HEK293 (cell line): ENCODE measurements around the gene SAMM50.
A peak's percentile ranks its signal among the peaks of the same experiment; 100 is the strongest.

ENCODE experiments used
- GLIS1 ChIP-seq: fragments of 450-650 bp; formaldehyde crosslinking; IDR thresholded peaks from 2 replicates; pipeline ENCODE4 v1.5.1; 2016; ENCODE audit warnings: missing biosample characterization, missing genetic modification characterization
- GLIS2 ChIP-seq: fragments of 450-650 bp; formaldehyde crosslinking; IDR thresholded peaks from 2 replicates; pipeline ENCODE4 v1.5.1; 2016; ENCODE audit warnings: missing biosample characterization, missing genetic modification characterization
- KLF1 ChIP-seq: fragments of 450-650 bp; formaldehyde crosslinking; IDR thresholded peaks from 2 replicates; pipeline ENCODE4 v1.5.1; 2016; ENCODE audit warnings: missing biosample characterization, missing genetic modification characterization
- KLF10 ChIP-seq: fragments of 450-650 bp; IDR thresholded peaks from 2 replicates; pipeline ENCODE4 v1.5.1; 2018; ENCODE audit warnings: missing biosample characterization, mild to moderate bottlenecking, missing genetic modification characterization
- KLF16 ChIP-seq: fragments of 450-650 bp; formaldehyde crosslinking; IDR thresholded peaks from 2 replicates; pipeline ENCODE4 v1.5.1; 2017; ENCODE audit warnings: missing biosample characterization, missing genetic modification characterization
- KLF7 ChIP-seq: fragments of 450-650 bp; formaldehyde crosslinking; IDR thresholded peaks from 2 replicates; pipeline ENCODE4 v1.5.1; 2016; ENCODE audit warnings: missing biosample characterization, missing genetic modification characterization, borderline replicate concordance
- PATZ1 ChIP-seq: fragments of 450-650 bp; formaldehyde crosslinking; IDR thresholded peaks from 2 replicates; pipeline ENCODE4 v1.5.1; 2016; ENCODE audit warnings: missing biosample characterization, missing genetic modification characterization
- PRDM1 ChIP-seq: fragments of 450-650 bp; formaldehyde crosslinking; IDR thresholded peaks from 2 replicates; pipeline ENCODE4; 2016; ENCODE audit warnings: missing biosample characterization, missing genetic modification characterization
- SP2 ChIP-seq: fragments of 450-650 bp; formaldehyde crosslinking; IDR thresholded peaks from 2 replicates; pipeline ENCODE4 v1.5.1; 2016; ENCODE audit warnings: missing biosample characterization, missing genetic modification characterization
- SP7 ChIP-seq: fragments of 450-650 bp; formaldehyde crosslinking; IDR thresholded peaks from 2 replicates; pipeline ENCODE4 v1.5.1; 2016; ENCODE audit warnings: missing biosample characterization, missing genetic modification characterization
- YY2 ChIP-seq: fragments of 450-650 bp; formaldehyde crosslinking; IDR thresholded peaks from 2 replicates; pipeline ENCODE4 v1.5.1; 2016; ENCODE audit warnings: missing biosample characterization, missing genetic modification characterization
- ZBTB1 ChIP-seq: fragments of 450-650 bp; formaldehyde crosslinking; IDR thresholded peaks from 2 replicates; pipeline ENCODE4 v1.5.1; 2016; ENCODE audit warnings: missing biosample characterization, missing genetic modification characterization
- ZBTB10 ChIP-seq: fragments of 450-650 bp; formaldehyde crosslinking; IDR thresholded peaks from 2 replicates; pipeline ENCODE4 v1.5.1; 2016; ENCODE audit warnings: missing biosample characterization, missing genetic modification characterization
- ZBTB17 ChIP-seq: fragments of 450-650 bp; formaldehyde crosslinking; IDR thresholded peaks from 2 replicates; pipeline ENCODE4 v1.5.1; 2016; ENCODE audit warnings: missing biosample characterization, missing genetic modification characterization
- ZBTB20 ChIP-seq: fragments of 450-650 bp; formaldehyde crosslinking; IDR thresholded peaks from 2 replicates; pipeline ENCODE4 v1.5.1; 2016; ENCODE audit warnings: missing biosample characterization, missing genetic modification characterization
- ZFHX2 ChIP-seq: fragments of 450-650 bp; formaldehyde crosslinking; conservative IDR thresholded peaks from 2 replicates; pipeline ENCODE4 v1.5.1; 2016; ENCODE audit warnings: missing biosample characterization, missing genetic modification characterization
- ZIC2 ChIP-seq: fragments of 450-650 bp; formaldehyde crosslinking; IDR thresholded peaks from 2 replicates; pipeline ENCODE4 v1.5.1; 2016; ENCODE audit warnings: missing biosample characterization, missing genetic modification characterization
- ZNF121 ChIP-seq: fragments of 450-650 bp; formaldehyde crosslinking; IDR thresholded peaks from 2 replicates; pipeline ENCODE4 v1.5.1; 2016; ENCODE audit warnings: missing biosample characterization, missing genetic modification characterization
- ZNF133 ChIP-seq: fragments of 450-650 bp; formaldehyde crosslinking; IDR thresholded peaks from 2 replicates; pipeline ENCODE4 v1.5.1; 2016; ENCODE audit warnings: missing biosample characterization, missing genetic modification characterization
- ZNF2 ChIP-seq: fragments of 450-650 bp; formaldehyde crosslinking; IDR thresholded peaks from 2 replicates; pipeline ENCODE4 v1.5.1; 2016; ENCODE audit warnings: missing biosample characterization, missing genetic modification characterization
- ZNF24 ChIP-seq: fragments of 450-650 bp; formaldehyde crosslinking; IDR thresholded peaks from 2 replicates; pipeline ENCODE4 v1.5.1; 2016; ENCODE audit warnings: missing biosample characterization, missing genetic modification characterization
- ZNF398 ChIP-seq: fragments of 450-650 bp; formaldehyde crosslinking; IDR thresholded peaks from 2 replicates; pipeline ENCODE4 v1.5.1; 2017; ENCODE audit warnings: missing biosample characterization, missing genetic modification characterization
- ZNF501 ChIP-seq: fragments of 450-650 bp; formaldehyde crosslinking; IDR thresholded peaks from 2 replicates; pipeline ENCODE4 v1.5.1; 2016; ENCODE audit warnings: missing biosample characterization, missing genetic modification characterization
- ZNF629 ChIP-seq: fragments of 450-650 bp; formaldehyde crosslinking; IDR thresholded peaks from 2 replicates; pipeline ENCODE4 v1.5.1; 2017; ENCODE audit warnings: missing biosample characterization, missing genetic modification characterization
- ZNF639 ChIP-seq: fragments of 450-650 bp; formaldehyde crosslinking; IDR thresholded peaks from 2 replicates; pipeline ENCODE4 v1.5.1; 2016; ENCODE audit warnings: missing biosample characterization, missing genetic modification characterization
- ZSCAN16 ChIP-seq: fragments of 450-650 bp; formaldehyde crosslinking; IDR thresholded peaks from 2 replicates; pipeline ENCODE4 v1.5.1; 2016; ENCODE audit warnings: missing biosample characterization, missing genetic modification characterization
- ZSCAN5A ChIP-seq: fragments of 450-650 bp; formaldehyde crosslinking; IDR thresholded peaks from 2 replicates; pipeline ENCODE4 v1.5.1; 2016; ENCODE audit warnings: missing biosample characterization, missing genetic modification characterization

Gene SAMM50

GRCh38 chr22:43955040-43955882, at the start of gene SAMM50 (continued):
- TF ChIP-seq ZSCAN16 (tag by site-specific recombination), result 0 out of 2 replicates have a peak, but pooled peaks have one; percentile 27
- peak; percentile 90 for TF ChIP-seq ZNF639 (tag by site-specific recombination)
- TF ChIP-seq YY2 (tag by site-specific recombination), result peak; percentile 98
- peak; percentile 94 for TF ChIP-seq KLF16
- TF ChIP-seq ZNF398 (tag by site-specific recombination), result 0 out of 2 replicates have a peak, but pooled peaks have one; percentile 1
- TF ChIP-seq SP2 (tag by site-specific recombination), result peak; percentile 100
- peak; percentile 84 for TF ChIP-seq ZNF629 (tag by site-specific recombination)
- TF ChIP-seq PATZ1, result peak; percentile 97
- TF ChIP-seq KLF10 (tag by site-specific recombination), result peak; percentile 83; the same call in 1 of the 2 replicates
- no peak for TF ChIP-seq ZNF121 (tag by site-specific recombination)
- TF ChIP-seq SP7 (tag by site-specific recombination), result peak; percentile 73
- TF ChIP-seq KLF1 (tag by site-specific recombination), result peak; percentile 32; the same call in 1 of the 2 replicates
- TF ChIP-seq GLIS1 (tag by site-specific recombination), result peak; percentile 68
- 0 out of 2 replicates have a peak, but pooled peaks have one; percentile 81 for TF ChIP-seq ZNF2 (tag by site-specific recombination)
- peak; percentile 96 for TF ChIP-seq GLIS2 (tag by site-specific recombination)
- no peak for TF ChIP-seq PRDM1 (tag by site-specific recombination)
- TF ChIP-seq ZIC2, result peak; percentile 76
- TF ChIP-seq ZNF24 (tag by site-specific recombination), result 0 out of 2 replicates have a peak, but pooled peaks have one; percentile 24
- TF ChIP-seq KLF7 (tag by site-specific recombination), result peak; percentile 25; the same call in 1 of the 2 replicates
- TF ChIP-seq ZBTB20 (tag by site-specific recombination), result peak; percentile 74; the same call in 1 of the 2 replicates
- peak; percentile 67 for TF ChIP-seq ZBTB17 (tag by site-specific recombination)
- no peak for TF ChIP-seq ZNF133 (tag by site-specific recombination)
- no peak for TF ChIP-seq ZSCAN5A (tag by site-specific recombination)
- peak; percentile 91 for TF ChIP-seq ZBTB10 (tag by site-specific recombination)
- no peak for TF ChIP-seq ZBTB1 (tag by site-specific recombination)
- peak; percentile 96 for TF ChIP-seq ZFHX2
- peak; percentile 55; the same call in 1 of the 2 replicates for TF ChIP-seq ZNF501
